Fibroblast of villous mesenchyme (primary cell): ENCODE measurements around the gene NCKAP5. TPM values are rescaled to one million over a fixed set of nuclear protein-coding genes. Genes with fewer than 3 reads are reported as not detected.
A peak's percentile ranks its signal among the peaks of the same experiment; 100 is the strongest.

Experiments used
- DNase-seq: peaks from one replicate; pipeline ENCODE4 v3.0.0-alpha.2; 2010; ENCODE audit warnings: low read depth
- H3K4me3 ChIP-seq: 2 replicates; pipeline ENCODE4 v1.5.1; 2011; ENCODE audit warnings: low read depth, mild to moderate bottlenecking, low read length
- CTCF ChIP-seq: IDR thresholded peaks from 2 replicates; pipeline ENCODE4 v1.5.1; 2012; ENCODE audit warnings: low read depth, mild to moderate bottlenecking, low read length; ENCODE audit not compliant: insufficient read depth
- total RNA-seq: library from RNA; depleted of rRNA; stranded (reverse); fragments of >200 nt; gene quantifications from 2 replicates; pipeline ENCODE4 v1.2.3, GENCODE V29; 2012

NCKAP5 gene
- total RNA-seq, 1 donor: 47.9 TPM

- DNase-seq: no peak
- no peak for TF ChIP-seq CTCF
- H3K4me3 ChIP-seq: no peak overlapping the region
These were observed 730.5 kb downstream of the NCKAP5 start for GRCh38 chr2:132837769-132838168.

- DNase-seq: no peak
These were observed 737.9 kb downstream of the NCKAP5 start for GRCh38 chr2:132830321-132830827.

GRCh38 chr2:132825601-132826000 is 742.7 kb downstream of the NCKAP5 start:
- DNase-seq: no peak
- H3K4me3 ChIP-seq: no peak overlapping the region
- no peak for TF ChIP-seq CTCF

More at GRCh38 chr2:132830321-132830827, 737.9 kb downstream of the NCKAP5 start:
- H3K4me3 ChIP-seq: no peak overlapping the region
- no peak for TF ChIP-seq CTCF

- DNase-seq: peak; percentile 60
- H3K4me3 ChIP-seq: no peak overlapping the region
- no peak for TF ChIP-seq CTCF
These were observed 743.5 kb downstream of the NCKAP5 start for GRCh38 chr2:132824716-132825115.

GRCh38 chr2:132816234-132816633 is 752.0 kb downstream of the NCKAP5 start:
- DNase-seq: no peak
- TF ChIP-seq CTCF: no peak
- no peak overlapping the region for H3K4me3 ChIP-seq

GRCh38 chr2:132815516-132815915 is 752.7 kb downstream of the NCKAP5 start:
- H3K4me3 ChIP-seq: no peak overlapping the region
- no peak for TF ChIP-seq CTCF
- peak; percentile 39 for DNase-seq

- no peak for DNase-seq
- no peak overlapping the region for H3K4me3 ChIP-seq
- TF ChIP-seq CTCF: no peak
These were observed 753.6 kb downstream of the NCKAP5 start for GRCh38 chr2:132814651-132815050.
